Natural killer cell (primary cell): ENCODE measurements around the gene FERMT1. TPM values are rescaled to one million over a fixed set of nuclear protein-coding genes. Genes with fewer than 3 reads are reported as not detected.

Source experiments
- ATAC-seq, 3 donors: fragments of 150-1000 bp in 2 of 3; fragments of 200-7000 bp in 1 of 3; cut with Tn5 transposase; 1 replicate in 1 of 3; 2 replicates in 2 of 3; pipeline ENCODE4 v1.10.0; 2021; ENCODE audit warnings: mild to moderate bottlenecking in 2 of 3, moderate library complexity in 2 of 3
- DNase-seq, 2 donors: peaks; one replicate each; pipeline versions ENCODE4 v3.0.0 to v3.0.0-alpha.2; 2013 to 2021; ENCODE audit warnings: mixed read lengths in 1 of 2
- H3K27ac ChIP-seq: one replicate; pipeline ENCODE4 v1.5.1; 2013; ENCODE audit warnings: mild to moderate bottlenecking, low read length
- H3K27me3 ChIP-seq: one replicate; pipeline ENCODE4 v1.6.1; 2013; ENCODE audit warnings: low read length; ENCODE audit not compliant: control insufficient read depth, insufficient read depth
- H3K36me3 ChIP-seq: one replicate; pipeline ENCODE4 v1.6.1; 2013; ENCODE audit warnings: low read length; ENCODE audit not compliant: control insufficient read depth, insufficient read depth
- H3K4me1 ChIP-seq: one replicate; pipeline ENCODE4 v1.6.1; 2013; ENCODE audit warnings: low read length; ENCODE audit not compliant: control insufficient read depth, insufficient read depth
- H3K4me3 ChIP-seq: one replicate; pipeline ENCODE4 v1.5.1; 2013; ENCODE audit warnings: low read length
- H3K9me3 ChIP-seq: one replicate; pipeline ENCODE4 v1.6.1; 2013; ENCODE audit warnings: low read length; ENCODE audit not compliant: control insufficient read depth, insufficient read depth
- H3K27ac Mint-ChIP-seq, 2 donors: one replicate each; pipeline ENCODE4 v1.8.0; 2022; ENCODE audit warnings: mild to moderate bottlenecking in 2 of 2, mixed read lengths in 2 of 2, moderate library complexity in 1 of 2
- H3K27me3 Mint-ChIP-seq, 2 donors: one replicate each; pipeline ENCODE4 v1.8.0; 2022; ENCODE audit warnings: low read depth in 2 of 2, mixed read lengths in 2 of 2
- H3K36me3 Mint-ChIP-seq: one replicate; pipeline ENCODE4 v1.8.0; 2022; ENCODE audit warnings: mixed read lengths
- H3K4me1 Mint-ChIP-seq, 2 donors: one replicate each; pipeline ENCODE4 v1.8.0; 2022; ENCODE audit warnings: mixed read lengths in 2 of 2
- H3K4me3 Mint-ChIP-seq: one replicate; pipeline ENCODE4 v1.8.0; 2022; ENCODE audit warnings: mild to moderate bottlenecking, moderate library complexity, mixed read lengths
- H3K9me3 Mint-ChIP-seq, 2 donors: one replicate each; pipeline ENCODE4 v1.8.0; 2022; ENCODE audit warnings: mixed read lengths in 2 of 2
- CTCF ChIP-seq: fragments of 200-600 bp; IDR thresholded peaks from one replicate; pipeline ENCODE4 v1.8.0; 2022; ENCODE audit warnings: antibody characterized with exemption
- WGBS: methylation state at CpG from one replicate; pipeline ENCODE4 v1.1.7; 2013; ENCODE audit warnings: missing lambda C conversion rate; ENCODE audit not compliant: insufficient coverage; 5-methylcytosine and 5-hydroxymethylcytosine counted together
- intact Hi-C: fragments of 100-400 bp; cut with micrococcal nuclease; formaldehyde crosslinking; loops from one replicate; pipeline ENCODE4 v1.14.2; 2022
- total RNA-seq, 4 donors: library from RNA; stranded (reverse); fragments of 120-200 nt in 1 of 4; gene quantifications; one replicate each; pipeline versions ENCODE4 v1.2.3 to v1.2.4, GENCODE V29; 2013 to 2022

Gene FERMT1
- total RNA-seq, 3 donors from 2014 or later (not counting 1 experiment from before 2014, with no cell fraction given), result not detected

DNA sequence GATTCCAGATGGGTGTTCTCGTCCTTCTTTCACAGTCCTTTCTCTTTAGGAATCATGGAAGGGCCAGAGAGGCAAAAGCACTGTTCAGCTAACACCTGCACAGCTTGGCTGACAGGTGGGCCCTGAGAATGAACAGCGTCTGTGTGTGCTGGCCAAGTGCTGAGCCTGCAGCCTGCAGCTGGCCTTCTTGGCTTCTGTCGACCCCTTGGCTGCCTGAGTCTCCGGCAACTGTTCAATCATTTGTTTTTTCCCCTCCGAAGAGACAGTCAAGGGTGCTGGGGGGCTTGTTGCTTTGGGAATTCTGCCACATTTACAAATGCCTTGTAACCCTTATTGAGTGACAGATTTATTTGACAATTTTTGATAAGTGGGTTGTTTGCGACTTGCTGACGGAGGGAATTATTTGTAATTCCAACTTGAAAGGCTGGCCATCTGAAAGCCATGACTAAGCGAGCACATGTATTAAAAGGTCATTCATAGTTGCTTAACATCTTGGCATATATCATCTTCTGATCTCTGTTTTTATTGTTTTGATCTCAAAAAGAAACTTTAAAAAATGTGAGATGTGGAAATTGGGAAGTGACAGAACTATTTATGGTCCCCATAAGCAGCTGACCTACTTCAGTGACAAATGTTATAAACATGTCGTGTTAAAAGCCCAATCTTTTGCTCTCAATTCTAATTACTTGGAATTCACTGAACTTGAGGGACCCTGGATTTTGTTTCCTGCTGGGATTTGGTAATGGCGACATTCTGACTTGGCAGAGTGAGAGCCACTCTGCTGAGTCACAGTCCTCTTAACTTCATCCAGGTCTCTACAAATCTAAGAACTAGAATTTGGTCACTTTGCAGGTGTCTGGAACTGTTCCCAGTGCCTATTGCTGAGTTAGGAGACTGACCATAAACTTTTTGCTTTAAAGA lies 41.9 kb upstream of the FERMT1 start:
- Histone ChIP-seq H3K36me3 (no peaks in the 10 kb centered on the region), H3K4me3 (no peak overlapping the region), H3K27me3 (no peaks in the 10 kb centered on the region), H3K9me3 (no peaks in the 10 kb centered on the region), H3K27ac (no peak overlapping the region), H3K4me1 (no peaks in the 10 kb centered on the region)
- H3K4me3 Mint-ChIP-seq, result no peak overlapping the region
- no peak for TF ChIP-seq CTCF
- no peak overlapping the region for H3K27ac Mint-ChIP-seq
- WGBS, result 72% methylated on average over 10 of the region's 10 CpGs
- intact Hi-C loops, result no loop called here
- peaks cover 10 to 18% of the 10 kb centered on the region in 2 donors for H3K27me3 Mint-ChIP-seq
- DNase-seq (no peak), ATAC-seq (no peak)
- H3K36me3 Mint-ChIP-seq, result no peaks in the 10 kb centered on the region
- peaks cover 0 to 2% of the 10 kb centered on the region in 2 donors for H3K9me3 Mint-ChIP-seq
- no peaks in the 10 kb centered on the region for H3K4me1 Mint-ChIP-seq

GRCh38 chr20:6160736-6161135 lies 37.9 kb upstream of the FERMT1 start:
- Histone ChIP-seq H3K27me3 (no peaks in the 10 kb centered on the region), H3K4me3 (no peak overlapping the region), H3K9me3 (peaks cover 2% of the 10 kb centered on the region), H3K4me1 (no peaks in the 10 kb centered on the region), H3K36me3 (no peaks in the 10 kb centered on the region), H3K27ac (no peak overlapping the region)
- H3K27me3 Mint-ChIP-seq, result peaks cover 10 to 18% of the 10 kb centered on the region in 2 donors
- DNase-seq (no peak), ATAC-seq (no peak)
- H3K27ac Mint-ChIP-seq, result no peak overlapping the region
- peaks cover 0 to 6% of the 10 kb centered on the region in 2 donors for H3K9me3 Mint-ChIP-seq
- WGBS, result 53% methylated on average over 3 of the region's 3 CpGs
- peaks cover 7% of the 10 kb centered on the region for H3K36me3 Mint-ChIP-seq
- TF ChIP-seq CTCF, result no peak
- no peaks in the 10 kb centered on the region for H3K4me1 Mint-ChIP-seq
- H3K4me3 Mint-ChIP-seq, result no peak overlapping the region
- intact Hi-C loops, result no loop called here

DNA sequence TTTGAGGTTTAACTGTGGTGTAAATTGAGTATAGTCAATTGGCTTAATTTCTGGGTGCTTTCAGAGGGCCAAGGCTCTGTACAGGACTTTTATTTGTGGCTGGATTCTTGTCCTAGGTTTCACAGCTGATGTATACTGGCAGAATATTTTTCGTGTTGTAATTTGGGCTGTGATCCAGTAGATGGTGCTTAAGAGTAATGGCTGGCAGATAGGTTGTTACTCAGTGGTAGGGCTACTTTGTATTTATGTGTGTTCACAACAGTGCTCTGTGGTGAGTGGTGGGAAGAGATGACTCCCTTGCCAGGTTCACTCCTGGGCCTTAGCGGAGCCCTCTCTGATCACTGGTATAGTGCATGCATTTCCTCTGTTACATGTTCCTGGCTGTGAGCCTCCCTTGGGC lies 34.5 kb upstream of the FERMT1 start:
- 84% methylated on average over 2 of the region's 2 CpGs for whole genome bisulfite sequencing
- DNase-seq (no peak), ATAC-seq (no peak)
- Mint-ChIP-seq H3K4me3 (no peak overlapping the region), H3K4me1 (no peaks in the 10 kb centered on the region), H3K9me3 (peaks cover 3 to 6% of the 10 kb centered on the region in 2 donors), H3K36me3 (peaks cover 7% of the 10 kb centered on the region), H3K27me3 (peaks cover 14 to 37% of the 10 kb centered on the region in 2 donors), H3K27ac (no peak overlapping the region)
- H3K27ac ChIP-seq, result no peak overlapping the region
- H3K27me3 ChIP-seq, result no peaks in the 10 kb centered on the region
- no peaks in the 10 kb centered on the region for H3K4me1 ChIP-seq
- no peak for TF ChIP-seq CTCF
- intact Hi-C loops, result no loop called here
- H3K9me3 ChIP-seq, result peaks cover 4% of the 10 kb centered on the region
- H3K4me3 ChIP-seq, result no peak overlapping the region
- H3K36me3 ChIP-seq, result no peaks in the 10 kb centered on the region
